ENCODE results near the gene P2RX2. TPM values are rescaled to one million over a fixed set of nuclear protein-coding genes. Genes with fewer than 3 reads are reported as not detected.

The P2RX2 gene
- total RNA-seq, 2 donors from 2014 or later, result 0.34 to 0.45 TPM

DNA sequence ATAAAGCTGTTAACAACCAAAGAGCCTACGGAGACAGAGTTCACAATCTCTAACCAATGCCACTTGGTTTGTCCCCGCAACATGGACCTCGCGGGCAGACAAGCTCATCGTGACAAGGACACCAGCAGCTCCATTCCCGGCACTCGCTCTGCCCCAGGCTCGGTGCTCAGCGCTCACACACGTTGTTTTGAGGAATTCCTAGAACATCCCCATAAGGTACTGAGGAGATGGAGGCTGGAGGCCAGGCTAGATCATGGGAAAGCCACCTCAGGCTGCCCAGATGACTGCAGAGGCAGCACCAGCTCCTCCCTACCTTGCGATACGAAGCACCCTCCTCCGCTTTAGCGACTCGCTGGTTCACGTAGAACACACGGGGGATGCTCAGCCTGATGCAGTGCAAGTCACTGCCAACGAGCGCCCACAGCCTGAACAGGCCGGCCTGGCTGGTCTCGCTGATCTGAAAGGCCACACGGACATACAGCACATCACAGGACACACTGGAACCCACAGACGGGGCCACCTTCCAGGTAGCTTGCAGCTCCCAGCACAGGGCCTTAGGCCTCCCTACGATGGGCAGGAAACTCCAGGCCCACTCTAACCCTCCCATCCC is 30.1 kb downstream of the P2RX2 start:
- intact Hi-C loops (cut with DNase I, micrococcal nuclease), result no loop called here
- DNase-seq (no peak), ATAC-seq (peak; percentile 10)

DNA sequence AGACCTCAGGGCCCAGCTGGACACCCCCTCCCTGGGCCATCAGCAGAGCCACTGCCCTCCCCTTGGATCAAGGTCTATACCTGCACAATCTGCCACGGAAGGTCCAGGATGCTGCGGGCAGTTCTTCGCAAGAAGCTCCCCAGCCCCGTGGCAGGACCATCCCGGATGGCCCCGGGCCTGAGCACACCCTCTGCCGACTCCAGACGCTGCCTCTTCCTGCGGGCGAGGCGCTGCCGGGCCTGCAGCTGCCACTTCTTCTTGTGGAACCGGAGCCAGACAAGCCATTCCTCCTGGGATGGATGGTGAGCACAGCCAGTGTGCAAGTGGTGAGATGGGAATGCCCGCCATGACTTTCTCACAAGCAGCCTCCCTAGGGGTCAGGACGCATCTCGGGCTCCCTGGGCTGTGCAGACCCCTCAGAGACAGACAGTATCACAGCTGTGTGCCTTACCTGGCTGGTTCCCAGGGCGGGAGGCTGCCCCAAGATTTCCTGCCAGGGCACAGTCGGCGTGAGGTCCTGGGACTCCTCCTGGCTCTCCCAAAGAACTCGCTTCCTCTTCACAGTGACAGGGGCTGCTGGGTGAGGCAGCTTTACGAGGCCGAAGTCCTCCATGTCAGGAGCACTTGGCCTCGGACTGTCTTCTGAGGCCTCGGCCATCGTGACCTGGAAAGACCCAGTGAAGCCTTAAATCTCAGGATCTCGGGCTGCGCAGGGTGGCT is 30.8 kb downstream of the P2RX2 start:
- ATAC-seq (peak; percentile 97), DNase-seq (peak; percentile 63 to 73)
- intact Hi-C loops (cut with DNase I, micrococcal nuclease), result no loop called here

DNA sequence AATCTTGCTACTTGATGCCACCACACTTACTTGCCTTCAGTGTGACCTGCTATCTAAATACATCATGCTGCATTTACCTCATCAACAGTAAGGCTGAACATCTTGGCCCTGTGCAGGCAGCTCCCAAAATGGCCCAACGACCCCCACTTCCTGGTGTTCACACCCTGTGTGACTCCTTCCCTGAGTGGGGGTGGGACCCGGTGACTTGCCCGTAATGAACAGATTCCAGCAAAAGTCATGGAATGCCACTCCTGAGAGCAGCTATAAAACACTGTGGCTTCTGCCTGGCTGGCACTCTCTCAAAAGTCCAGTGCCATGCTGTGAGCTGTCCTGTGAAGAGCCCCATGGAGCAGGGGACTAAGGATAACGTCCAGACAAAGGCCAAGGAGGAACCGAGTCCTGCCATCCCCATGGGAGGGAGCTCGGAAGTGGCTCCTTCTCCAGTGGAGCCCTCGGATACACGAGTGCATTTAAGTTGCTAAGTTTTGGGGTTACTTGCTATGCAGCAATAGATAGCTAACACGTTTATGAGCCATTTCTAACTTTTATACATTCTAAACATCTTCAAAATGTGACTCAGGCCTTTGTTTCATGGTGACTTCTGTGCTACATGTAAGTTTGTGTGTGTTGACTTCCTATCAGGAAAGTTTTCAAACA is 33.0 kb downstream of the P2RX2 start:
- ATAC-seq, result no peak
- intact Hi-C loops (cut with DNase I, micrococcal nuclease), result no loop called here
- DNase-seq, result no peak

DNA sequence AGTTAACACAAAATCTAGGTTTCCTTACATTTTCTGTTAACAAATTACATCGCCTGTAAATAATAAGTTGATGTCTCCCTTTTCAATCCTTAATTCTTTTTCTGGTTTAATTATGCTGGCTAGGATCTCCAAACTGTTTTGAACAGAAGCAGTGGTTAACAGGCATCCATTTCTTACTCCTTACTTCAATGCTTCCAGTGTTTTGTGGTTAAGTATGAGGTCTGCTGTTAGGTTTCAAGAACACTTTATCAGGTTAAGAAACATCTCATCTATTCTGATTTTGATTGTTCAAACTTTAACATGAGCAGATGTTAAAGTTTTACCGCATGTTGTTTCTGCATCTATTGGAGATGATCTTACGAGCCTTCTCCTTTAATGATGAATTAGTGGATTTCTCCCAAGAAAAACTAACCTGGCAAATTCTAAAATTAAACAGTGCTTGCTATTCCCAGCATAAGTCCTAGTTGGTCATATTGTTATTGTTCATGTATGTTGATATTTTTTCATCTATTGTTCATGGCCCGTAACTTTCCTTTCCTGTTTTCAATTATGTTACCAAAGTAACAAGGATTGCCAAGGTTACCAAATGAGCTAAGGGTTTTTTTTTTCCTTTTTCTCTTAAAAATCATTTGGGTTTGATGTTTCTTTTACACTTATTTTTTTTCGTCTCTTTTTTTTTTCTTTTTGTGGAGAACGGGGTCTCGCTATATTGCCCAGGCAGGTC is 35.2 kb downstream of the P2RX2 start:
- ATAC-seq (no peak), DNase-seq (no peak)
- intact Hi-C loops (cut with DNase I, micrococcal nuclease), result no loop called here

DNA sequence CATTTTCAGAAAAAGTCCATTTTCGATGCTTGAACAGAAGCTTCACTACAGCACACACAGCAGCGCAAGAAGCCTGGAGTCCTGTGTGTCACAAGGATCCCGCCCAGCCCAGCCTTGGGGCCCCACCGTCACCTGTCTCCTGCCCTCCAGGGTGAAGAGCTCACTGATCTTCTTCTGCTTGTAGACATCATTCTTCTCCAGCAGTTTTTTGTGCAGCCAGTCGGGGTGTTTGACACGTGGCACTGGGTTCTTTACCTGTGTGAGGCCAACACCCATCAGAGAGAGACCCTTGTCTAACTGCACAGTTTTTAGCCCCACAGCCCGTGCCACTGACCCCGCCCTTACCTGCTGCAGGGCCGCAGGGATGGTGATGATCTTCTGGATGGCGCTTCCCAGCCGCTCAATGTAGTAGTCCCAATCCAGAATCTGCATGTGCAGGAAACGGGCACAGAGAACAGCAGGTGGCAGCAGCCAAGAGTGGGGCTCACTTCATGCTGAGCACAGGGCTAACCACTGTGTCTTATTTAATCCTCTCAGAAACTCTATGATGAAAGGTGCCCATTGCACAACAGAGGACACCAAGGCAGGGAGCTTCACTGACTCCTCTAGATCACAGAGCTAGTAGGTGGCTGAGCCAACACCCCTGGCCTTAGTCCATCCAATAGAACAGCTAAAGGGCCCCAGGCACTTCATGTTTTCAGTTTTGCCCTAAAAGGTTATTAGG is 38.6 kb downstream of the P2RX2 start:
- ATAC-seq (no peak), DNase-seq (no peak)
- intact Hi-C loops (cut with DNase I, micrococcal nuclease), result no loop called here

DNA sequence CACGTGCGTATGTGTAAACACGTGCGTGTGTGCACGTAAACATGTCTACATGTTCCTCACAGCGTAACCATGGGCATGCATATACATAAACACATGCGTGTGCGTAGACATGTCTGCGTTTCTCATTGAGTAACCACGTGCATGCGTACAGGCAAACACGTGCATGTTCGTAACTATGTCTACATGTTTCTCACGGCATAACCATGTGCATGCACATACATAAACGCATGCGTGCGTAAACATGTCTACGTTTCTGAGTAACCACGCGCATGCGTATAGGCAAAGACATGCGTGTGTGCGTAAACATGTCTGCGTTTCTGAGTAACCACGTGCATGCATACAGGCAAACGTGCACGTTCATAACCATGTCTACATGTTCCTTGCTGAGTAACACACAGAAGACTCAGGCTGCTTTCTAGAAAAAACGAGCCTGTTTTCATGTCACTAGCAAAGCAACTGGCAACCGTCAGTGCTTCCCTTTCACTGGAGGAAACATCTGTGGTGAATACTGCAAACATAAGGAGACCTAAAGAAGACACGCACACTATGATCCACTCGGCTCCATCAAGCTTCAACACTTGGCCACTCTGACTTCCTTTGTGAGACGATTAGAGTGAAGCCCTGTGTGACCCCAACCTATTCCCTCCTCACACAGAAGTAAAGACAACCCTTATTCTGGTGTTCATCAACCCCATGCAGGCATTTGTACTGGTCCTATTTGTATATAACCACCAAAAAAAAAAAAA is 39.7 kb downstream of the P2RX2 start:
- no peak for ATAC-seq
- DNase-seq, result no peak
- intact Hi-C loops (cut with DNase I, micrococcal nuclease), result no loop called here

DNA sequence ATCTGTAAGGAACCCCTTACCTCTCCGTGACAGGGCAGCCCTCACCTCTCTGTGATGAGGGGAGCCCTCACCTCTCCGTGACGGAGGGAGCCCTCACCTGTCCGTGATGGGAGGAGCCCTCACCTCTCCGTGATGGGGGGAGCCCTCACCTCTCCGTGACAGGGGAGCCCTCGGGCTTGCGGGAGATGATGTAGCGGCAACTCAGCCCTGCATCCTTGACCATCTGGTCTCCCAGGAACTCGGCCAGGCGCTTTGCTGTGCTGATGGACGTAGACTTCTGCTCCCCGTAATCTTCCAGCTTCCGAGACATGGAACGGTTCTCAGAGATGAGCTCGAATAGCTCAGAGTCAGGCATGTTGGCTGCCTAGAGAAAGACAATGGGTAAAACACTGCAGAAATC is 40.6 kb downstream of the P2RX2 start:
- intact Hi-C loops (cut with DNase I, micrococcal nuclease), result no loop called here
- DNase-seq (no peak), ATAC-seq (no peak)

DNA sequence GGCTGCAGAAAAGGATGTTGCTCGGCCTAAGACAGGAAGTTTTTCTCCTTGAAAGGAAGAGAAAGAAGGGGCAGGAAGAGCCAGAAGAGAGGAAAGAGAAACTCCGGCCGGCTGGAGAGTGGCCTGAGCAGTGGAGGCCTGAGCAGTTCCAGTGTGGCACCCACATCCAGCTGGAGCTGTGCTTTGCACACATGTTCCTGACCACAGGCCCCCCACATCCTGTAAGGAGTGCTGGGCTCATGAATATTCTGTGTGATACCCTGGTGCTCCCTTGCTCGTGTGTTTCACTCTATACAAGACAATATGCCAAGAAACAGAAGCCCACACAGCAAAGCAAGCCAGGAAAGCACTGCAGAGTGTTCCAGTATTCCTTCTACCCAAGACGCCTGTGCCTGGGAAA is 41.5 kb downstream of the P2RX2 start:
- intact Hi-C loops (cut with DNase I, micrococcal nuclease), result no loop called here
- ATAC-seq (no peak), DNase-seq (no peak)

DNA sequence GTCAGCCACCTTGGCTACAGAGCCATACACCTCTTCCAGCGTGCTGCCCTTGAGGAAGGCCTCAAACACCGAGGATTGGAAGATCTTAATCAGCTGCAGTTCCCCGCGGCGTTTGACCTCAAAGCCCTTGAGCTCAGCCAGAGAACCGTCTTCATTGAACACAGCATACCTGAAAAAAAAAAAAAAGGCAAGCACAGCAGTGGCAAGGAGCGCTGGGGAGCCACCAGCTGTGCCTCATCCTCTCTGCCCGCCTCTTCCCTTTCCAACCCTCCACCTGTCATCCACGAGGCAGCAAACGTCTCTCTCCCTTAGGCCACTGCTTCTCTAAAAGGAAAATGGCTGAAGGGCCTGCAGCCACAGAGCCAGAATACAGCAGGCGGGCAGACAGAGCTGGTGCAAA is 42.4 kb downstream of the P2RX2 start:
- DNase-seq, result no peak
- intact Hi-C loops (cut with DNase I, micrococcal nuclease), result no loop called here
- ATAC-seq, result no peak

DNA sequence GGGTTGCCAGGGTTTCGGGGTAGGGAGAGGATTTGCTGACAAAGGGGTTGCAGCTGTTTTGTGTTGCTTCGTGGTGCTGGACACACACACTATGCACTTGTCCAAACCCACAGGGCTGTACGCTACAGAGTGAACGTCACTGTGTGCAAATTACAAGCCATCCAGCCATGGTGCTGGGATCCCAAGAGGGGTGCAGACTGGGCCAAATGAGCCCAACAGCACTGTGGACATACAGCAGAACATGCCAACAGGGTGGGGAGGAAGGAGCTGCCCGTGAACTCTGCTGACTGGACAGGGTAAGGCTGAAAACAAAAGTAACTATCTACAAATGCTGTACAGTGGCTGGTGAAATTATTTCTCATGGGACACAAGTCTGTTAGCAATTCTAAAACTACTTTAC is 43.4 kb downstream of the P2RX2 start:
- ATAC-seq (no peak), DNase-seq (no peak)
- intact Hi-C loops (cut with DNase I, micrococcal nuclease), result no loop called here

DNA sequence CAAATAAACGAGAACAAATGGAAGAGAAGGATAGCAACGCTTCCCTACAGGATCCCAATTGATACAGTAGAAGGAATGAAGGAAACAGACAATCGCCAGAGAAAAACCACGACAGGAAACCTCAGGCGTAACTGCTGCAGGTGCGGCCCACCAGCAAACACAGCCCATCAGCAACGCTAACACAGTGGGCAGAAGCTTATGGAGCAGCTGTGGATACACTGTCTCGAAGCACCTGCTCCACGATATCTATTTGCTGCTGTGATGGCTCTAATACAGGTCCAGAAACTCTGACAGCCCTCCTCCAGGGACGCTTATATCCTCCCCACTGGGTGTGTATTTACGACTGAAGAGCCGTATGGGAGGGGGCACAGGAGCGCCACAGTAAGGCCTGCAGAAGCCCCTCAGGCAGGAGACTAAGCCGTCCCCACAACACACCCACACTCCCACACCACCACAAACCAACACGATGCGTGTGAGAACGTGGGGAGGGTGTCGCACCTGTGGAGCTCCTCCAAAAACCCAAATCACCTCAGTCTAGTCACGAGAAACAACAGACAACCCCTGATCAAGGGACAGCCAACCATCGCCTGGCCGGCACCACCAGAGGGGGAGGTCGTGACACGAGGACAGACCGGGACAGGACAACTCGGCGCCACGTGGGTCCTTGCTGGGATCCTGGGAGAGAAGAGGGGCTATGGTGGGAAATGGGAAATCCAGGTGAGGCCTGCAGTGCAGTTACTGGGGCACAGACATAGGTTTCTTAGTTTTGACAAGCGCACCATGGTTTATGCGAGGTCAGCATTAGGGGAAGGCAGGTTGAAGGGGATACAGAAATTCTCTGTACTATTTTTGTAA is 44.6 kb downstream of the P2RX2 start:
- ATAC-seq, result no peak
- intact Hi-C loops (cut with DNase I, micrococcal nuclease), result no loop called here
- DNase-seq, result no peak

DNA sequence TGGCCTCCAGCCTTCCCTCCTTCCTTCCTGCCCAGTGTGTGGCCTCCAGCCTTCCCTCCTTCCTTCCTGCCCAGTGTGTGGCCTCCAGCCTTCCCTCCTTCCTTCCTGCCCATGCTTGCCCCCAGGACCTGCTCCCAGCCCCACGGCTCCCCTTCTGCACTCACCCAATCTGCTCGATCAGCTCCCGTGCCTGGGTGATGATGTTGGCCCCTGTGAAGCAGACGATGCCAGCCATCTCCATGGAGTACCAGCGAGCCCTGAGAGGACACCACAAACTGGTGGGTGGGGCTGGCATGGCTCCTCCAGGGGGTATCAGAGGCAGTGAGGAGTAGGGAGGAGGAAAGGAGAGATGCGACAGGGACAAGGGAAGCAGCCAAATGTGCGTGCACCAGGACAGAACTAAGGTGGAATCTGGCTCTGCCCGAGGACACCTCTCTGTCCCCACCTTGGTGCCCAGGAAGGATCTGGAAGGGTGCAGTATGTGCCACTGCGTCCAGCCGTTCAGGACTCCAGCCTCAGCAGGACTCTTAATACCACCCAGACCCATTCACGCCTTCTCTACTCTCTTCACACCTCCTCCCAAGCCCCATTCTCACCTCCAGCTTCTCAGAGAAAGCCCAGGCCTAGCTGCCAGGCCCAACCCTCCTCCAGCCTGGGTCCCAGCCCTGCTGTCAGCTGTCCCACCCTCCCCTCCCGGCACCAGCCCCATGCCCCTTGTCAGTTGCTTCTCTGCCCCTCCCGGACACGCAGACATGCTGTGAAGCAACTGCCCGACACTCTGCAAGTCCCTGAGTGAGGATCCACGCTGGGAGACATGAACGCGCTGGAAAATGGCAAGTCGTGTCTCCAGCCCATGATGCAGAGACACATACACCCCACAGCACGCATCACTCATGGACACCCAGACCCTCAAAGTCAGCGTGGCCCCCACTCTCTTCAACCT is 45.9 kb downstream of the P2RX2 start:
- intact Hi-C loops (cut with DNase I, micrococcal nuclease), result no loop called here
- ATAC-seq (no peak), DNase-seq (no peak)

DNA sequence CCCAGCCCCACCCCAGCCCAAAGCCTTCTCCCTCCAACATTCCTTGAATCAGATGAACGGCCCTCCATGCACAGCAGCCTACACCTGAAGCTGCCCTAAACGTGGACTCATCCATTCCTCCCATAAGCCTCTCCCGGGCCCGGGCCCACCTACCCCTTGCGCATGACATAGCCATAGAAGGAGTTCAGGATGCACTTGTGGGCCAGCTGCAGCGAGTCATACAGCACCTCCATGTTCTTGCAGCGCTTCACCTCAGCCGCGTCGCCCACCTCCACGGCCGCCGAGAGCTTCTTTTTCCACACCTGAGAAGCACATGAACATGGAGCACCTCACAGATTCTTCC is 46.5 kb downstream of the P2RX2 start:
- ATAC-seq, result no peak
- intact Hi-C loops (cut with DNase I, micrococcal nuclease), result no loop called here
- DNase-seq, result no peak

DNA sequence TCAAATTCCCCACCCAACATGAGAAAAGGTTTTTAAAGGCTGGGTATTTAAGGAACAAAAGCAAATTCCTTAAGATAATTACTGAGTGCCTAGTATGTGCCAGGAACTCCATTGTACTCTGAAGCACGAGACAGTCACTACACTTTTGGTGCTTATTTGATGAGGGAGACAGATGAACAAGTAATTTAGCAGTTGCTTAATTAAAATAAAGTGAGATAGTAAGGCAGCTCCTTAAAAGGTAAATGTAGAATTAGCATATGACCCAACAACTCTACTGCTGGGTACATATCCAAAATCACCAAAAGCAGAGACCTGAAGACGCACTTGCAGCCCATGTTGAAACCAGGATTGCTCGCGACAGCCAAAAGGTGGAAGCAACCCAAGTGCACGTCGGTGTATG is 47.2 kb downstream of the P2RX2 start:
- ATAC-seq, result no peak
- intact Hi-C loops (cut with DNase I, micrococcal nuclease), result no loop called here
- DNase-seq, result no peak

DNA sequence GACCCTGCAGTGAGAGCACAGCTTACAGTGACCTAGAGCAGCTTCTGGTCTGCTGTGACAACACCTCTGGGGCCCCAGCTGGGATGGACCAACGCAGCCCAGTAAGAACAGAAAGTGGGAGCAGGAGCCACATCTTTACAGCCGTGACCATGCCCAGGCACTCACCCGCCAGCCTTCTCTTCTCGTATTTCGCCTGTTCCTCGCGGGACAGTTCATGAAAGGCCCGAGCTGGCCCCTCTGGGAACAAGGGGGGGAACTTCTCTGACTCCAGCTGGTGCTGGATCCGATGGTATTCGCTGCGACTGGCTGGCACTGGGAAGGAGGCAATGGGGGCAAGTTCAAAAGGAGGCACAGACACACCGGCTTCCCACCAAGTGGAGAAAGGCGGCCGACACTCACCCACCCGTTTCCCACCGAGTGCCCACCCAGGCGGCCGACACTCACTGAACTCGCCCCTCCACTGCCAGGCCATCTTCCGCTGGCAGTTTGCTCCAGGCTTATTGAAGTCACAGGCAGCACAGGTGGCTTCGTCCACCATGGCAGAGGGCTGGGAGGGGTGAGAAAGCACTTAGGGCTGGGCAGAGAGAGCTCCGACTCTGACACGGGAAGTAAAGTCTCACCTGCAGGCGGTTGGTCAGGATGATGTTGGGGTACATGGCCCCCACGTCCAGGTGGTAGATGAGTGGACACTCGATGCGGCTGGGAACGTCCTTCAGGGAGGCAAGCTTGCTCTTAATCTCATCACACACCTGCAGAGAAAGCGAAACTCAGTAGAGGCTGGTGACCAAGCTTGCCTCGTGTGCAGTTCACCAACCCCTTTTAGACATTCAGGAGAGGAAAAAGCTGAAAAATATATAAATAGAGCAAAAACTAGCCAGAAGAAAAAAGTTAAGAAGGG is 49.9 kb downstream of the P2RX2 start:
- DNase-seq (no peak), ATAC-seq (no peak)
- intact Hi-C loops (cut with DNase I, micrococcal nuclease), result no loop called here

All from left colon (tissue), 2 donors.